Measurements from ENCODE around the gene TAAR1.

The TAAR1 gene

GRCh38 chr6:132634796-132635195, 24.2 kb downstream of the TAAR1 start:
- Histone ChIP-seq H3K4me3 (ENCODE audit: low read depth in 1 of 2, low read length in 2 of 2) (no peak overlapping the region), H3K9me3 (ENCODE audit: insufficient read depth, low read length, severe bottlenecking) (no peaks in the 10 kb centered on the region), H3K4me1 (ENCODE audit: insufficient read depth, low read length) (no peaks in the 10 kb centered on the region), H3K27ac (ENCODE audit: low read length) (no peak overlapping the region), H2AFZ (ENCODE audit: low read depth, low read length) (no peak overlapping the region), H4K20me1 (ENCODE audit: insufficient read depth, low read length) (no peaks in the 10 kb centered on the region), H3K36me3 (ENCODE audit: insufficient read depth, low read length) (no peaks in the 10 kb centered on the region), H3K9ac (ENCODE audit: low read depth, low read length) (no peak overlapping the region), H3K4me2 (ENCODE audit: insufficient read depth, low read length) (no peak overlapping the region), H3K27me3 (ENCODE audit: insufficient read depth, low read length, poor library complexity) (no peaks in the 10 kb centered on the region), H3K79me2 (ENCODE audit: insufficient read depth, low read length) (no peaks in the 10 kb centered on the region)
- ATAC-seq (ENCODE audit: insufficient read depth, low read depth) (no peak), DNase-seq (no peak)
- TF ChIP-seq EZH2 (IDR thresholded peaks at IDR 0.05; ENCODE audit: borderline replicate concordance, low read depth, low read length, severe bottlenecking) = no peak
- no peak for TF ChIP-seq CTCF (IDR thresholded peaks at IDR 0.05; ENCODE audit: borderline replicate concordance, extremely low read depth, low read length, poor library complexity, severe bottlenecking)

- Histone ChIP-seq H3K9ac (ENCODE audit: low read depth, low read length) (no peak overlapping the region), H3K27me3 (ENCODE audit: insufficient read depth, low read length, poor library complexity) (no peaks in the 10 kb centered on the region), H3K27ac (ENCODE audit: low read length) (no peak overlapping the region), H3K79me2 (ENCODE audit: insufficient read depth, low read length) (no peaks in the 10 kb centered on the region), H3K9me3 (ENCODE audit: insufficient read depth, low read length, severe bottlenecking) (no peaks in the 10 kb centered on the region), H4K20me1 (ENCODE audit: insufficient read depth, low read length) (no peaks in the 10 kb centered on the region), H3K36me3 (ENCODE audit: insufficient read depth, low read length) (no peaks in the 10 kb centered on the region), H2AFZ (ENCODE audit: low read depth, low read length) (no peak overlapping the region), H3K4me2 (ENCODE audit: insufficient read depth, low read length) (no peak overlapping the region), H3K4me1 (ENCODE audit: insufficient read depth, low read length) (no peaks in the 10 kb centered on the region), H3K4me3 (ENCODE audit: low read depth in 1 of 2, low read length in 2 of 2) (no peak overlapping the region)
- TF ChIP-seq EZH2 (IDR thresholded peaks at IDR 0.05; ENCODE audit: borderline replicate concordance, low read depth, low read length, severe bottlenecking) (no peak), CTCF (IDR thresholded peaks at IDR 0.05; ENCODE audit: borderline replicate concordance, extremely low read depth, low read length, poor library complexity, severe bottlenecking) (no peak)
- no peak for ATAC-seq (ENCODE audit: insufficient read depth, low read depth)
- DNase-seq = no peak
Measured at GRCh38 chr6:132633362-132633761, 25.6 kb downstream of the TAAR1 start.

GRCh38 chr6:132624175-132624574, 34.8 kb downstream of the TAAR1 start, which contains the start of gene TAAR2:
TAAR2 (minus strand) TSS chr6:132624275; CDS start chr6:132624275, 0 bp downstream.
- DNase-seq (no peak), ATAC-seq (ENCODE audit: insufficient read depth, low read depth) (no peak)
- H3K27me3 ChIP-seq (ENCODE audit: insufficient read depth, low read length, poor library complexity) = no peaks in the 10 kb centered on the region
- H3K4me1 ChIP-seq (ENCODE audit: insufficient read depth, low read length) = no peaks in the 10 kb centered on the region
- H3K27ac ChIP-seq (ENCODE audit: low read length) = no peak within 1 kb of the TSS
- no peak within 1 kb of the TSS for H3K4me2 ChIP-seq (ENCODE audit: insufficient read depth, low read length)
- H3K79me2 ChIP-seq (ENCODE audit: insufficient read depth, low read length) = no peaks in the 10 kb centered on the region
- H3K9ac ChIP-seq (ENCODE audit: low read depth, low read length) = no peak within 1 kb of the TSS
- H2AFZ ChIP-seq (ENCODE audit: low read depth, low read length) = no peak within 1 kb of the TSS
- no peaks in the 10 kb centered on the region for H3K36me3 ChIP-seq (ENCODE audit: insufficient read depth, low read length)
- H4K20me1 ChIP-seq (ENCODE audit: insufficient read depth, low read length) = no peaks in the 10 kb centered on the region
- TF ChIP-seq EZH2 (IDR thresholded peaks at IDR 0.05; ENCODE audit: borderline replicate concordance, low read depth, low read length, severe bottlenecking) (no peak), CTCF (IDR thresholded peaks at IDR 0.05; ENCODE audit: borderline replicate concordance, extremely low read depth, low read length, poor library complexity, severe bottlenecking) (no peak)
- H3K9me3 ChIP-seq (ENCODE audit: insufficient read depth, low read length, severe bottlenecking) = no peaks in the 10 kb centered on the region
- no peak within 1 kb of the TSS for H3K4me3 ChIP-seq (ENCODE audit: low read depth in 1 of 2, low read length in 2 of 2)

All from DND-41 (cell line).